Right renal pelvis (tissue), 4 donors: ENCODE results near the gene ITGB4. TPM values are rescaled to one million over a fixed set of nuclear protein-coding genes. Genes with fewer than 3 reads are reported as not detected.
"Not testable (repeated sequence)": the region's sequence is repeated elsewhere in the genome, so short reads cannot be mapped to it uniquely, and the experiment has no call there.

Source experiments
- DNase-seq, 4 donors: peaks; one replicate each; pipeline ENCODE4 v3.0.0-alpha.2; 2013; ENCODE audit warnings: low read depth in 4 of 4, low spot score in 3 of 4, missing footprints in 1 of 4
- polyA plus RNA-seq, 4 donors: library from polyadenylated mRNA; unstranded; fragments of 120-200 nt; gene quantifications; one replicate each; pipeline ENCODE4 v1.2.1, GENCODE V29; 2013; ENCODE audit not compliant: insufficient read length in 4 of 4

ITGB4 gene
- polyA plus RNA-seq, 4 donors: 8.9 to 15.0 (median 12.2) TPM

GRCh38 chr17:75751676-75752404, 30.6 kb downstream of the ITGB4 start:
- no peak for DNase-seq

- no peak for DNase-seq
Observed at GRCh38 chr17:75752405-75752709, 31.1 kb downstream of the ITGB4 start.

DNA sequence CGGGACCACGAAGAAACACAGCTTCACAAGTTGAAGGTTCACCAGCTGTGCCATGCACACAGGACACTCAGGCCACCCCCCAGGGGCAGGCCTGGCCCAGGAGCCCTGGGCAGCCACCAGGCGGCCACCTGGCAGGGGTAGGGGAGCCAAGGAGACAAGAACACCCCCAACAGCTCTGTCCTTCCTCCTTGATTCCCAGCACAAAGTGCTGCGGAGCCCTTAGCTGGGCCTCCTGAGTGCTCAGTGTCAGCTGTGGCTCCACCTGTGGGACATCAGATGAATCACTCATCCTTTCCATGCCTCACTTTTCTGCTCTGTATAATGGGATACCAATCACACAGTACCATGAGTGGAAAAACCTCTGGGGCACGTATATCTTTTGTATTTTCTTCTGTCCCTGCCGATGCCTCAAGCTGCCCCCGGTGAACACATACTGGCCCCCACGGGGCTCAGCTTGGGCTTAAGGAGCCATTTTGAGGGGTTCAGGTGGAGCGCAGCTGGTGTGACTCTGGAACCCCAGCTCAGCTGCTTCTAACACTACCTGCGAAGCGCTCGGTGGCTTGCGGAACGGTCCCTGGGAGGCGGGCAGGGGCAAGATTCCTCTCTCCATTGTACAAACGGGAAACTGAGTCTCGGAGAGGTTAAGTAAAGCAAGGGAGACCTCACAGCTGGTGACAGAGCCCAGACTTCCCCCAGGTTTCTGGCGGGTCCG, 31.7 kb downstream of the ITGB4 start:
- no peak for DNase-seq

DNA sequence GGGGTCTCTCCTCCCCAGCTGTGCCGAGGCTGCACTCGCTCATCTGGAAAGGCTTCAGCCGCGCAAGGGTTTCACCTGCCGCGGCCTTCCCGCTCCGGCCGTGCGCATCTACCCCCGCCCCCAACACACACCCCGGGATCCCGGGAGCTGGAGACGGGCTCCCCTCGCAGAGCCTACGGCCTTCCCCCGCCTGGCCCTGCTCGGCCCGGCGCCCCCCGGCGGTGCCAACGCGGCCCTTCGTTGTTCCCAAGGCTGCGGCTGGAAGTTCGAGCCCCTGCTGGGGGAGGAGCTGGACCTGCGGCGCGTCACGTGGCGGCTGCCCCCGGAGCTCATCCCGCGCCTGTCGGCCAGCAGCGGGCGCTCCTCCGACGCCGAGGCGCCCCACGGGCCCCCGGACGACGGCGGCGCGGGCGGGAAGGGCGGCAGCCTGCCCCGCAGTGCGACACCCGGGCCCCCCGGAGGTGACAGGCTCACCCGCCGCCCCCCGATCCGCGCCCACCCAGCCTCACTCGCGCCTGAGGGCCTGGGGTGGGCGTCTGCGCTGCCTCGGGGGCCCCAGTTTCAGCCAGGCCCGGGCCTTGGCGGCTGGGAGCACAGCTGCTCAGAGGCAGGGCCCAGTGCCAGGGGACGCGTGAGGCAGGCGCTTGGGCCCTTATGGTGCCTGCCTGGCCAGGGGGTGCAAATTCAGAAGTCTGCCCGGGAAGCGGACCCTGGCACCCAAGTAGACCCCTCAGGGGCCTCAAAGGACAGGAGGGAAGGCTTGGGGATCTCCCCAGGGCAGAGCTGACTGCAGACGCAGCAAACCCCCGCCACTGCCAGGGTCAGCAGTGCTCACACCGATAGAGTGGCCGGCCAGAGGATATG, 32.5 kb downstream of the ITGB4 start:
- DNase-seq: no peak

- DNase-seq: no peak
Observed at GRCh38 chr17:75754378-75755204, 33.3 kb downstream of the ITGB4 start.

- no peak for DNase-seq
Observed at GRCh38 chr17:75755205-75755901, 34.1 kb downstream of the ITGB4 start.

DNA sequence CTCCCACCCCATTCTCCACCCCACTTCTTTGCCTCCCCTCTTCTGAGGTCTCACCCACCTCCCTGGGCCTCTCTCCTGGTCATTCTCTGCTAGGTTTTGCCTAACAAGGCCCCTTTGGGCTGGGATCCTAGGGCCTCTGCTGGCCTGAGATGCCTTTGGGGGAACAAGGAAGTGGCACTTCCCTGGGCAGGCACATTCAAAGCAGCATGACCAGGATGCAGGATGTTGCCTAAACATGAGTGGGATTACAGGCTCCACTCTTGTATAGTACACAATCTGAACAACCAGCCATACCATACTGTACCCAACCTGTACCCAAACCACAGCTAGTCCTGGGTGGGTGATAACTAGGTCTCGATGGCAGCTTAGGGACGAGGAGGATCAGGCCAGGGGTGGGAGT, 34.7 kb downstream of the ITGB4 start:
- DNase-seq: no peak

GRCh38 chr17:75756451-75757085, 35.3 kb downstream of the ITGB4 start:
- DNase-seq: no peak

- DNase-seq: no peak
Observed at GRCh38 chr17:75757086-75757681, 35.9 kb downstream of the ITGB4 start.

- DNase-seq: no peak
Observed at GRCh38 chr17:75758131-75758905, 37.1 kb downstream of the ITGB4 start.

GRCh38 chr17:75759457-75759856, 38.2 kb downstream of the ITGB4 start:
- no peak for DNase-seq

DNA sequence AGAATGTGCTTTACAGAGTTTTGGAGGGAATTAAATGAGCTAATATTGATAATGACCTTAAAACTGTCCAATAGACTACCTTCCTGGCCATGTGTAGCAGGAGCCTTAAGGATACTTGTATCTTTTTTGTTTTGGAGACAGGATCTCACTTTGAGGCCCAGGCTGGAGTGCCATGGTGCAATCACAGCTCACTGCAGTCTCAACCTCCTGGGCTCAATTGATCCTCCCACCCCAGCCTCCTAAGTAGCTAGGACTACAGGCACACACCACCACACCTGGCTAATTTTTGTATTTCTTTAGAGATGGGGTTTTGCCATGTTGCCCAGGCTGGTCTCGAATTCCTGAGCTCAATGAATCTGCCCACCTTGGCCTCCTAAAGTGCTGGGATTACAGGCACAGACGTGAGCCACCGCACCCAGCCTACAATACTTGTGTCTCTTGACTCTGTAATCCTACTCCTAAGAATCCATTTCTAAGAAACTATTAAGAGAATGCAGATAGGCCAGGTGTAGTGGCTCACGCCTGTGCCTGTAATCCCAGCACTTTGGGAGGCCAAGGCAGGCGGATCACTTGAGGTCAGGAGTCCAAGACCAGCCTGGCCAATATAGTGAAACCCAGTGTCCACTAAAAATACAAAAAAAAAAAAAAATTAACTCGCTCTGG, 38.9 kb downstream of the ITGB4 start:
- not testable (repeated sequence) for DNase-seq

- DNase-seq: no peak
Observed at GRCh38 chr17:75762513-75763268, 41.4 kb downstream of the ITGB4 start.

DNA sequence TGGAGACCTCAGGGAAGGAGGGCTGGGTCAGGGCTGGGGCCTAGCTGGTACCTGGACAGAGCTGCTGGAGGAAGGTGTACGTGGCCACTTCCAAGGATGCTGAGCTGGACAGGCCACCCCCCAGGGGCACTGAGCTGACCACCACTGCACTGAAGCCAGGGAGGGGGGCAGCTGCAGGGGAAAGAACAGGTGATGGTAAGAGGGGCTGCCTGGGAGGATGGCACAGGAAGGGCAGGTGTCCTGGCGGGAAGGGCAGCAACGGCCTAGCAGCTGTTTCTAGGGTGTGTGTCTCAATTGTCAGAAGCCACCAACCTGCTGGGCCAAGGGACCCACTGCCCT, 42.0 kb downstream of the ITGB4 start:
- no peak for DNase-seq

- no peak for DNase-seq
Observed at GRCh38 chr17:75763613-75764416, 42.6 kb downstream of the ITGB4 start.

DNA sequence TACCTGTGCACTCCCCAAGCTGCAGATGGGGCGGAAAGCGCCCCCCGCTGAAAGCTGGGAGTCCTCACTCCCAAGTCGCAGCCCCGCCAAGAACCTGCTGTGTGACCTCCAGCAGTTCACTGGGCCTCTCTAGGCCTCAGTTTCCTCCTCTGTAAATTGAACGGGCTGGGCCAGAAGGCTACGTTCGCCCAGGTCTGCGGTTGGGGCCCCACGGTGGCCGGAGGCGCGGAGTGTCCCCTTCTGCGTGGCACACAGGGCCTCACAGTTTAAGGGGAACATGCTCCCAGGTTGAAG, 43.1 kb downstream of the ITGB4 start:
- DNase-seq: no peak
